Fibroblast of gingiva (primary cell): ENCODE measurements around the gene SYT13.

Source experiments
- DNase-seq: peaks from one replicate; pipeline ENCODE4 v3.0.0-alpha.2; 2011; ENCODE audit warnings: low read depth

SYT13 gene

GRCh38 chr11:45285930-45286632 is at the start of gene SYT13:
Gene SYT13, minus strand, starts transcription at chr11:45286341. Its CDS starts 134 bp downstream, at chr11:45286207.
- DNase-seq, result no peak

- DNase-seq, result no peak
Measured at GRCh38 chr11:45335434-45335833, 49.3 kb upstream of the SYT13 start.

- DNase-seq, result no peak
Measured at GRCh38 chr11:45334836-45335235, 48.7 kb upstream of the SYT13 start.

- DNase-seq, result no peak
Measured at GRCh38 chr11:45334410-45334809, 48.3 kb upstream of the SYT13 start.

- DNase-seq, result peak; percentile 34
Measured at GRCh38 chr11:45333001-45333971, 47.1 kb upstream of the SYT13 start.

GRCh38 chr11:45332276-45332934 is 46.3 kb upstream of the SYT13 start:
- DNase-seq, result no peak

- no peak for DNase-seq
Measured at GRCh38 chr11:45331839-45332238, 45.7 kb upstream of the SYT13 start.

- DNase-seq, result no peak
Measured at GRCh38 chr11:45328726-45329125, 42.6 kb upstream of the SYT13 start.

GRCh38 chr11:45324459-45324858 is 38.3 kb upstream of the SYT13 start:
- no peak for DNase-seq

GRCh38 chr11:45323601-45324249 is 37.6 kb upstream of the SYT13 start:
- no peak for DNase-seq

GRCh38 chr11:45322891-45323600 is 36.9 kb upstream of the SYT13 start:
- no peak for DNase-seq

- DNase-seq, result no peak
Measured at GRCh38 chr11:45322111-45322705, 36.1 kb upstream of the SYT13 start.

- no peak for DNase-seq
Measured at GRCh38 chr11:45321669-45322068, 35.5 kb upstream of the SYT13 start.

- no peak for DNase-seq
Measured at GRCh38 chr11:45321031-45321595, 35.0 kb upstream of the SYT13 start.

- DNase-seq, result no peak
Measured at GRCh38 chr11:45320371-45320770, 34.2 kb upstream of the SYT13 start.

GRCh38 chr11:45319077-45319476 is 32.9 kb upstream of the SYT13 start:
- DNase-seq, result no peak

GRCh38 chr11:45318516-45318915 is 32.4 kb upstream of the SYT13 start:
- no peak for DNase-seq

GRCh38 chr11:45316258-45316657 is 30.1 kb upstream of the SYT13 start:
- DNase-seq, result no peak

- DNase-seq, result no peak
Measured at GRCh38 chr11:45314900-45315299, 28.8 kb upstream of the SYT13 start.

- no peak for DNase-seq
Measured at GRCh38 chr11:45313171-45313865, 27.2 kb upstream of the SYT13 start.
